Astrocyte of the hippocampus (primary cell): ENCODE measurements around the gene MACROD2.
"Not testable (repeated sequence)": the region's sequence is repeated elsewhere in the genome, so short reads cannot be mapped to it uniquely, and the experiment has no call there.

ENCODE experiments used
- DNase-seq: peaks from one replicate; pipeline ENCODE4 v3.0.0; 2011; ENCODE audit warnings: low read depth, low spot score

MACROD2 gene

DNA sequence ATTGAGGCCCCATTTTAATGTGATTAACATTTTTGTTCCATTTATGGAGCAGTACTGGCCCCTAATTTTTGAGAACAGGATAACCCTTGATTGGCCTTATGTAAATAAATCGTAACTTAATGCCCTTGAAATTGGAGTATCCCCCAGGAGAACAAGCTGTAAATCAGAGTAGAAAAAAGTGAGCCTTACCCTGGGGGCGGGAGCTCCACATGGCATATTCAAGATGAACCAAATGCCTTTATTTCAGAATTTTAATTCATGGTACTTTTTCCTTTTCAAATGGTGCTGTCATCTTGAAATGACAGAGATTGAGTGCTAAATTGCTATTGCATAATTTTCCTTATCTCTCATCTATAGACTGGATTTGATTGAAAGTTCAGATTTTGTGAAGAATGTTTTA is 1151.6 kb downstream of the MACROD2 start:
- DNase-seq = no peak

DNA sequence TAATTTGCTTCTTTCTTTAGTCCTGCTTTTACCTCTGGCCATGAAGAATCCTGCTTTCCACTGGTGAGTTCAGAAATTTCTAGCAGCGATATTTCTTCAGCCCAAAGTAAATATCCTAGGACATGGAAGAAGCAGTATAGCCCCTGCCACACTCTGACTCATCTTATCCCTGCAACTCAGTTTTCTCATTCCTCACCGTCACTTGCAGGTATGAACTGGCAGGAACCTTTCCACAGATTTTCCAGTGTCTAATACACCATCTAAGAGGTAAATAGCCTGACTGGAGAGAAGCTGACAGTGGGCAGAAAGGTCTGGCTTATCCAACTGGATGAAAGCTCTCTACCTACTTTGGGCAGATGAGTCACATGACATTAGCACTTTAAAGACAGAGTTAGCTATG is 1158.8 kb downstream of the MACROD2 start:
- DNase-seq = no peak

- DNase-seq = no peak
Observed at GRCh38 chr20:15155848-15156401, 1160.6 kb downstream of the MACROD2 start.

DNA sequence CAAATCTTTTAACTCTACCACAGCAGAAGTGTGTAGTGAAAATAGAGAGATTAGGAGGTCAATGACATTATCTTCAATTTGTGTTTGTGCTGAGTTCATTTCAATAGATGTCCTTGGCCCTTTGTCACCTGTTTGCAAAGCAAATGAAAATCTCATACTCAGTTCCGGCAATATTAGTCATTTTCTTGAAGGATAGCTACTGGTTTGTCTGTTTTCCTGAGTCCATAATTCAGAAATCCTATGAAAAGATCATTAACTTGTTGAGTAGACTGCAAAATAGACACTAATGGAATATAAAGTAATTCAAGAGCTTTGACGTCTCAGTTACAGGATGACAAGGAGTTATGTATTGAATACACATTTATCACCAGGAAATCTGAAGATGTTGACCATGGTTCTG is 1163.2 kb downstream of the MACROD2 start:
- DNase-seq = no peak

GRCh38 chr20:15162079-15162647 is 1166.8 kb downstream of the MACROD2 start:
- peak; percentile 5 for DNase-seq

- no peak for DNase-seq
Observed at GRCh38 chr20:15163632-15164031, 1168.3 kb downstream of the MACROD2 start.

GRCh38 chr20:15164726-15165125 is 1169.4 kb downstream of the MACROD2 start:
- DNase-seq = no peak

GRCh38 chr20:15166744-15167143 is 1171.4 kb downstream of the MACROD2 start:
- no peak for DNase-seq

GRCh38 chr20:15171016-15171415 is 1175.7 kb downstream of the MACROD2 start:
- no peak for DNase-seq

GRCh38 chr20:15176929-15177328 is 1181.6 kb downstream of the MACROD2 start:
- no peak for DNase-seq

- DNase-seq = no peak
Observed at GRCh38 chr20:15178581-15178980, 1183.3 kb downstream of the MACROD2 start.

- DNase-seq = peak; percentile 4
Observed at GRCh38 chr20:15179381-15179780, 1184.1 kb downstream of the MACROD2 start.

DNA sequence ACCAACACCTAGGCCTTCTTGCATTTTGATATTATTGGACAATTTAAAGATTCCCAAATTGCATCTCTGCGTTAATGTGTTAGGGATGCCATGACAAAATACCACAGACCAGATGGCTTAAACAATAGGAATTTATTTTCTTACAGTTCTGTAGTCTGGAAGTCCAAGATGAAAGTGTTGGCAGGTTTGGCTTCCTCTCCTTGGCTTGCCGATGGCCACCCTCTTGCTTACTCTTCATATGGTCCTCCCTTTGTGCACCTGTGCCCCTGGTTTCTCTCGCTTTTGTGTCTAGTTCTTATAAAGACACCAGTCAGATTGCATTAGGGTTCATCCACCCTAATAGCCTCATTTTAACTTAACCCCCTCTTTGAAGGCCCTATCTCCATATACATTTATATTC is 1184.5 kb downstream of the MACROD2 start:
- DNase-seq = no peak

- DNase-seq = no peak
Observed at GRCh38 chr20:15185322-15185721, 1190.0 kb downstream of the MACROD2 start.

- DNase-seq = no peak
Observed at GRCh38 chr20:15185913-15186312, 1190.6 kb downstream of the MACROD2 start.

- no peak for DNase-seq
Observed at GRCh38 chr20:15187612-15188011, 1192.3 kb downstream of the MACROD2 start.

DNA sequence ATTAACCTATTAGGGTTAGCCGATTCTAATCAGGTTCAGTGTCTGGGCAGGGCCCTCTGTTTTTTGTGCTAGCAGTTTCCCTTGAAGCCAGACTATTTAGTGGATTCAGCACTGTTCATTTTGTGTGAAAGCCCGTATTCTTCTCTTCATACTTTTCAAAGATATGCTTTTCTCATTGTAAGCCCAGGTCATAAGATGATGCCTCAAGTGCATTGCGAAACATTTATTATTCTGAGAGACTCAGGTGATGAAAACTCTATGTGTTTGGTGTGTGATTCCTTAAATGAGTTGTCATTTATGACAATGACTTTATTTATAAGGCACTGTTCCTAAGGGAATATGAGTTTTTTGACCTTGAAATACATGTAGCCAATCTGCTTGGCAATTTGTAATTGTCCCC is 1193.1 kb downstream of the MACROD2 start:
- DNase-seq = no peak

DNA sequence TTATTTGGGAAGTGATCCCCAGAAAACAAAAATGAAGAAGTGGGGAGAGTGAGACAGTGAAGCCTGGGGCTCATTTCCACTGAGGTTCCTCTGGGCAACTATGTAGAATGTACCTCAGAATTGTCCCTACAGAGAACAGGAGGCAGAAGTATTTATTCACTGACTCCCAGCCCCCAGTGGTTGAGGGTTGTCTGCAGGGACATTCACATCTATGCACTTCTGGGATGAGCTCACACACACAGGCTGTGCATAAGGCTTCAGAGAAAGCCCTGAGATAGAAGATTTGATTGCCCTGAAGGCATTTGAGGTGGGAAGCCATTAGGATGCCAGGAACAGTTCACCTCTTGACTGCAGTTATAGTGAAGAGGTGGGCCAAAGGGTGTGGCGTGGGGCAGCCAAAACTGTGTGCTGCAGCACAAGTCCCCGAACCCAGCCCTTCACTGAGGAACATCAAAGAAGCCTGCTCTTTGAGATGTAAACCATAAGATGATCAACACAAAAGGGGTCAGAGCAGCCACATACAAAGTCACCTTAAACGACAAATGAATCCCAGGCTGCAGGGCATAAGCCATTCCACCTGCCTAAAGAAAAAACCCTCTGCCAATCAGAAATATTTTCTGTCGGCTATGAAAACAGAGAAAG is 1195.9 kb downstream of the MACROD2 start:
- no peak for DNase-seq

DNA sequence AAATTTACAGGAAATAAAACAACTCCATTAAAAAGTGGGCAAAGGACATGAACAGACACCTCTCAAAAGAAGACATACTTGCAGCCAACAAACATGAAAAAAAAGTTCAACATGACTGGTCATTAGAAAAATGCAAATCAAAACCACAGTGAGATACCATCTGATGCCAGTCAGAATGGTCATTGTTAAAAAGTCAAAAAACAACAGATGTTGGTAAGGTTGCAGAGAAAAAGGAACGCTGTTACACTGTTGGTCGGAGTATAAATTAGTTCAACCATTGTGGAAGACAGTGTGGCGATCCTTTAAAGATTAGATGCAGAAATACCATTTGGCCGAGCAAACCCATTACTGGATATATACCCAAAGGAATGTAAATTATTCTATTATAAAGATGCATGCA is 1200.1 kb downstream of the MACROD2 start:
- DNase-seq = peak; percentile 38

DNA sequence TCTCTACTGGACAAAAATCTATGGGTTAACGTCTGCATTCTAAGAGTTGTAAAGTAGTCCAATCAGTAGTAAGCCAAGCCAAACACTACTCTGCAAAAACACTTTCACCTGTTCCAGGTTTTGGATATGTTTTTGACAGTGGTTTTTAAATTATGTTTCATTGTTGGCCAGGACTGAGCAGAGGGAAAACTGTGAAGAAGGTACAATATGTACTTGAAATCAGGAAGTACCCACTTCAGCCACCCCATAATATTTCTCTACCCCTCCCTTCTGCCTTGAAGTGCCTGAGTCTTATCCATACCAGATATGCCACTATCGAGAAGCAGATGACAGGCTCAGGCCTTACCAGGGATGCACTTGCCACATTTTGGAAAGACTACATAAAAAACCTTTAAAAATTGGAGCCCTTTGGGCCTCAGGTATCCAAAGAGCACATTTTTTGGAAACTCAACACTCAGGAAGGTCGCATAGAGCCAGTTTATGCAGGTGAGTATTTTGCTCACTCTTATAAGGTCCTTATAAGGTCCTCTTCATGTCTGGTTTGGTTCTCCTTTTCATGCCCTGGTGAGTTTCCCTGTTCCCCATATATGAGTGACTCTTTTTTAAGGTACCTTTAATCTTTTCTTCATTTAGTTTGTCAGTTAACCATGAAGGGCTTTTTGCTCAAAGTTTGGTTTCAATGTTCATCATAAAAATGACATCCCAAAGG is 1201.4 kb downstream of the MACROD2 start:
- no peak for DNase-seq

GRCh38 chr20:15198017-15198416 is 1202.7 kb downstream of the MACROD2 start:
- not testable (repeated sequence) for DNase-seq

GRCh38 chr20:15199698-15200097 is 1204.4 kb downstream of the MACROD2 start:
- no peak for DNase-seq

- DNase-seq = peak; percentile 5
Observed at GRCh38 chr20:15200147-15200565, 1204.8 kb downstream of the MACROD2 start.
